H1 (cell line): ENCODE data around the gene TMEM170A. TPM values are rescaled to one million over a fixed set of nuclear protein-coding genes. Genes with fewer than 3 reads are reported as not detected.
A peak's percentile ranks its signal among the peaks of the same experiment; 100 is the strongest.

Source experiments
- CHD7 ChIP-seq: fragments of 300-600 bp; sonication (generic); IDR thresholded peaks from 2 replicates; pipeline ENCODE4 v1.7.1; 2012; ENCODE audit warnings: low read length, moderate library complexity, mild to moderate bottlenecking, inconsistent platforms; ENCODE audit not compliant: insufficient replicate concordance
- JUN ChIP-seq: IDR thresholded peaks from 2 replicates; pipeline ENCODE4 v1.6.1; 2011; ENCODE audit warnings: low read depth, mild to moderate bottlenecking, improper control_type of control experiment, low read length
- POU5F1 ChIP-seq: IDR thresholded peaks from 2 replicates; pipeline ENCODE4 v1.6.1; 2011; ENCODE audit warnings: low read depth, mild to moderate bottlenecking, low read length, moderate library complexity
- SIRT6 ChIP-seq: IDR thresholded peaks from one replicate; pipeline ENCODE4 v1.7.1; 2012; ENCODE audit warnings: low read length, inconsistent platforms
- SP1 ChIP-seq: IDR thresholded peaks from 2 replicates; pipeline ENCODE4 v1.6.1; 2011; ENCODE audit warnings: low read depth, low read length
- TAF7 ChIP-seq: optimal IDR thresholded peaks from 2 replicates; pipeline ENCODE3; 2011; ENCODE audit warnings: low read depth, mild to moderate bottlenecking, inconsistent platforms, low read length, moderate library complexity, borderline replicate concordance
- YY1 ChIP-seq: IDR thresholded peaks from 2 replicates; pipeline ENCODE4 v1.6.1; 2011; ENCODE audit warnings: low read depth, mild to moderate bottlenecking, low read length
- polyA plus RNA-seq, 7 experiments: library from polyadenylated mRNA; depleted of rRNA in 3 of 7; stranded (reverse) in 5 of 7; unstranded in 2 of 7; fragments of >200 nt in 5 of 7; fragments of 200-250 nt in 2 of 7; gene quantifications; 1 replicate in 5 of 7; 2 replicates in 1 of 7; 4 replicates in 1 of 7; pipeline versions ENCODE4 v1.2.1 to v1.2.3, GENCODE V29; 2011 to 2013; ENCODE audit warnings: missing spikeins in 2 of 7, mixed read lengths in 2 of 7
- total RNA-seq: library from RNA; stranded (reverse); fragmentation: NEBNext Ultra II Directional; extraction: Animal tissue kit (Norgen Biotek cat#: 25700); gene quantifications from 2 replicates; pipeline ENCODE4 v1.2.1, GENCODE V29; 2021

TMEM170A gene
- total and polyA plus RNA-seq, 2 of the 8 experiments (the other 6 are each of a cell fraction or from before 2014, with no cell fraction given), result 22.9 to 56.6 TPM

- TF ChIP-seq CHD7 (no peak), TAF7 (no peak), YY1 (0 out of 2 replicates have a peak, but pooled peaks have one; percentile 41), SIRT6 (no peak), POU5F1 (no peak), JUN (no peak), SP1 (no peak)
- TF ChIP-seq, all 59 proteins: peak for 3
Measured at GRCh38 chr16:75491876-75492275, 27.4 kb upstream of the TMEM170A start (continued).
